BLaER1 treated with 17β-estradiol and CSF1 and Interleukin-3, amounts not matched to agents 10 nM and 100 nM (cell line): Measurements from ENCODE around the gene ASTN1.

ENCODE experiments used
- H3K27ac ChIP-seq, 11 experiments: shearing (Covaris generic); formaldehyde crosslinking; 2 replicates each; pipeline ENCODE4 v1.8.1; 2022
- H3K27me3 ChIP-seq, 11 experiments: shearing (Covaris generic); formaldehyde crosslinking; 2 replicates each; pipeline ENCODE4 v1.8.1; 2022
- H3K36me3 ChIP-seq, 11 experiments: shearing (Covaris generic); formaldehyde crosslinking; 2 replicates each; pipeline ENCODE4 v1.8.1; 2022
- H3K4me1 ChIP-seq, 10 experiments: shearing (Covaris generic); formaldehyde crosslinking; 2 replicates each; pipeline ENCODE4 v1.8.1; 2022
- H3K4me2 ChIP-seq, 11 experiments: shearing (Covaris generic); formaldehyde crosslinking; 2 replicates each; pipeline ENCODE4 v1.8.1; 2022
- H3K4me3 ChIP-seq, 10 experiments: shearing (Covaris generic); formaldehyde crosslinking; 2 replicates each; pipeline ENCODE4 v1.8.1; 2022
- H3K9ac ChIP-seq, 11 experiments: shearing (Covaris generic); formaldehyde crosslinking; 2 replicates each; pipeline ENCODE4 v1.8.1; 2022
- H3K9me3 ChIP-seq, 11 experiments: shearing (Covaris generic); formaldehyde crosslinking; replicated peaks in 1 of 11; 2 replicates each; pipeline ENCODE4 v1.8.1; 2022
- H4K20me1 ChIP-seq, 11 experiments: shearing (Covaris generic); formaldehyde crosslinking; 2 replicates each; pipeline ENCODE4 v1.8.1; 2022
- Cebpa-rat ChIP-seq, 11 experiments: shearing (Covaris generic); IDR thresholded peaks; 2 replicates each; pipeline ENCODE4 v1.8.1; 2022

Gene ASTN1

GRCh38 chr1:176926330-176927086 lies 238.0 kb downstream of the ASTN1 start:
- no peak overlapping the region for H3K4me2 ChIP-seq
- H3K27me3 ChIP-seq = no peaks in the 10 kb centered on the region
- no peak overlapping the region for H3K27ac ChIP-seq
- no peak overlapping the region for H3K9ac ChIP-seq
- no peaks in the 10 kb centered on the region for H3K36me3 ChIP-seq
- H4K20me1 ChIP-seq = no peaks in the 10 kb centered on the region
- H3K4me1 ChIP-seq = peaks cover 0 to 8% (median 0%) of the 10 kb centered on the region in 10 experiments; a peak in 5 of 20 replicates
- H3K9me3 ChIP-seq = peaks cover 0 to 22% (median 5%) of the 10 kb centered on the region in 11 experiments; a peak in 8 of 22 replicates
- H3K4me3 ChIP-seq = no peak overlapping the region
- TF ChIP-seq Cebpa-rat (IDR thresholded peaks at IDR 0.05) = no peak

- Histone ChIP-seq H3K36me3 (no peaks in the 10 kb centered on the region), H4K20me1 (no peaks in the 10 kb centered on the region), H3K9ac (no peak overlapping the region), H3K27ac (no peak overlapping the region), H3K27me3 (no peaks in the 10 kb centered on the region), H3K4me3 (no peak overlapping the region), H3K4me1 (peaks cover 0 to 8% (median 0%) of the 10 kb centered on the region in 10 experiments; a peak in 5 of 20 replicates), H3K4me2 (no peak overlapping the region), H3K9me3 (peaks cover 0 to 13% (median 0%) of the 10 kb centered on the region in 11 experiments; a peak in 7 of 22 replicates)
- TF ChIP-seq Cebpa-rat (IDR thresholded peaks at IDR 0.05) = no peak
Observed at GRCh38 chr1:176925223-176925622, 239.3 kb downstream of the ASTN1 start.

- Histone ChIP-seq H3K4me2 (no peak overlapping the region), H3K9ac (no peak overlapping the region), H3K4me3 (no peak overlapping the region), H3K27ac (no peak overlapping the region), H3K9me3 (no peaks in the 10 kb centered on the region), H3K4me1 (no peaks in the 10 kb centered on the region), H3K27me3 (no peaks in the 10 kb centered on the region), H4K20me1 (no peaks in the 10 kb centered on the region), H3K36me3 (no peaks in the 10 kb centered on the region)
- TF ChIP-seq Cebpa-rat (IDR thresholded peaks at IDR 0.05) = no peak
Observed at GRCh38 chr1:176923283-176923682, 241.2 kb downstream of the ASTN1 start.

- TF ChIP-seq Cebpa-rat (IDR thresholded peaks at IDR 0.05) = no peak
- Histone ChIP-seq H3K27me3 (no peaks in the 10 kb centered on the region), H3K36me3 (no peaks in the 10 kb centered on the region), H3K4me1 (no peaks in the 10 kb centered on the region), H3K27ac (no peak overlapping the region), H3K9me3 (no peaks in the 10 kb centered on the region), H3K4me3 (no peak overlapping the region), H4K20me1 (no peaks in the 10 kb centered on the region), H3K9ac (no peak overlapping the region), H3K4me2 (no peak overlapping the region)
Observed at GRCh38 chr1:176919386-176920378, 244.8 kb downstream of the ASTN1 start.

GRCh38 chr1:176905648-176906047 lies 258.9 kb downstream of the ASTN1 start:
- H3K4me2 ChIP-seq = no peak overlapping the region
- no peaks in the 10 kb centered on the region for H3K36me3 ChIP-seq
- H3K27ac ChIP-seq = no peak overlapping the region
- no peaks in the 10 kb centered on the region for H3K27me3 ChIP-seq
- H4K20me1 ChIP-seq = no peaks in the 10 kb centered on the region
- peaks cover 0 to 1% (median 0%) of the 10 kb centered on the region in 10 experiments; a peak in 4 of 20 replicates for H3K4me1 ChIP-seq
- no peaks in the 10 kb centered on the region for H3K9me3 ChIP-seq
- H3K4me3 ChIP-seq = no peak overlapping the region
- no peak overlapping the region for H3K9ac ChIP-seq
- no peak for TF ChIP-seq Cebpa-rat (IDR thresholded peaks at IDR 0.05)

GRCh38 chr1:176904057-176904751 lies 260.3 kb downstream of the ASTN1 start:
- H3K27me3 ChIP-seq = no peaks in the 10 kb centered on the region
- no peaks in the 10 kb centered on the region for H3K36me3 ChIP-seq
- H3K4me3 ChIP-seq = no peak overlapping the region
- no peak overlapping the region for H3K9ac ChIP-seq
- TF ChIP-seq Cebpa-rat (IDR thresholded peaks at IDR 0.05) = no peak
- H3K4me1 ChIP-seq = peaks cover 0 to 15% (median 0%) of the 10 kb centered on the region in 10 experiments; a peak in 5 of 20 replicates
- no peak overlapping the region for H3K4me2 ChIP-seq
- no peak overlapping the region for H3K27ac ChIP-seq
- no peaks in the 10 kb centered on the region for H4K20me1 ChIP-seq
- H3K9me3 ChIP-seq = no peaks in the 10 kb centered on the region

GRCh38 chr1:176903474-176903873 lies 261.0 kb downstream of the ASTN1 start:
- H3K4me2 ChIP-seq = no peak overlapping the region
- TF ChIP-seq Cebpa-rat (IDR thresholded peaks at IDR 0.05) = no peak
- H3K4me1 ChIP-seq = peaks cover 0 to 15% (median 0%) of the 10 kb centered on the region in 10 experiments; a peak in 5 of 20 replicates
- H3K4me3 ChIP-seq = no peak overlapping the region
- H3K27me3 ChIP-seq = no peaks in the 10 kb centered on the region
- no peak overlapping the region for H3K27ac ChIP-seq
- H3K36me3 ChIP-seq = no peaks in the 10 kb centered on the region
- H3K9me3 ChIP-seq = no peaks in the 10 kb centered on the region
- H3K9ac ChIP-seq = no peak overlapping the region
- no peaks in the 10 kb centered on the region for H4K20me1 ChIP-seq

- peak overlapping the region in 2 of 11 experiments; percentile 36 to 59; a peak in 1 of 22 replicates for H3K4me2 ChIP-seq
- H3K4me1 ChIP-seq = peaks cover 0 to 29% (median 16%) of the 10 kb centered on the region in 10 experiments; a peak in 12 of 20 replicates
- no peaks in the 10 kb centered on the region for H4K20me1 ChIP-seq
- no peak overlapping the region for H3K9ac ChIP-seq
- H3K9me3 ChIP-seq = no peaks in the 10 kb centered on the region
- no peak overlapping the region for H3K4me3 ChIP-seq
- H3K27me3 ChIP-seq = no peaks in the 10 kb centered on the region
- H3K27ac ChIP-seq = no peak overlapping the region
- no peaks in the 10 kb centered on the region for H3K36me3 ChIP-seq
- no peak for TF ChIP-seq Cebpa-rat (IDR thresholded peaks at IDR 0.05)
Observed at GRCh38 chr1:176899321-176899720, 265.2 kb downstream of the ASTN1 start.
